ENCODE results near the gene RTN1. TPM values are rescaled to one million over a fixed set of nuclear protein-coding genes. Genes with fewer than 3 reads are reported as not detected.

Gene RTN1
- total RNA-seq, 1 experiment from 2014 or later: 1.1 TPM

DNA sequence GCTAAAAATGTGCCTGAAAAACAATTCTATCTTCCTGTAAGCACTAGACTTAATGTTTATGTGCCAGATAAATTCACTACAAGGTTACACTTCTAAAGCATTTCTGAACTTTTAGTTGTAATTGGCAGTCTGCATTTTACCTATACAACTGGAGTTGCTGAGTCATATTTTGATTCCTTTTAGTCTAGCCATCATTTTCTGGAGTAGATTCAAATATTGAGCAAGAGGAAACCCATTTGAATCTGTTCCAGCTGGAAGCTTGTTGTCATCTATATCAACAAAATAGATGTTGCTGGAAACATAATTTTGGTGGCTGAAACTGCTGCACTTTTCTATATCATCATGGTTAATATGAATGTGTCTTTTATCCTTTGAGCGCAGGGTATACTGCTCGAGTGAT, 171.8 kb downstream of the RTN1 start:
- Mint-ChIP-seq H3K4me1 (no peaks in the 10 kb centered on the region), H3K27ac (no peak overlapping the region), H3K9me3 (peaks cover 45% of the 10 kb centered on the region), H3K36me3 (peaks cover 12% of the 10 kb centered on the region), H3K27me3 (ENCODE audit: low read depth) (no peaks in the 10 kb centered on the region), H3K4me3 (no peak overlapping the region)
- ChIA-PET CTCF (interaction anchor here (0.8 kb wide), 1 partner anchor 11 kb away, joined by 3 read pairs; no protein-coding TSS in a partner anchor), POLR2A (no interaction called here)
- DNase-seq (ENCODE audit: low spot score) (no peak), ATAC-seq (no peak)
- no peak for TF ChIP-seq TEAD1 (CRISPR knock-in tag; IDR thresholded peaks at IDR 0.05)
- TF ChIP-seq ATF3 (CRISPR knock-in tag; conservative IDR thresholded peaks at IDR 0.05): no peak
- no peak for TF ChIP-seq AFF4 (CRISPR knock-in tag; IDR thresholded peaks at IDR 0.05; ENCODE audit: borderline replicate concordance)
- TF ChIP-seq, protein P1, sequence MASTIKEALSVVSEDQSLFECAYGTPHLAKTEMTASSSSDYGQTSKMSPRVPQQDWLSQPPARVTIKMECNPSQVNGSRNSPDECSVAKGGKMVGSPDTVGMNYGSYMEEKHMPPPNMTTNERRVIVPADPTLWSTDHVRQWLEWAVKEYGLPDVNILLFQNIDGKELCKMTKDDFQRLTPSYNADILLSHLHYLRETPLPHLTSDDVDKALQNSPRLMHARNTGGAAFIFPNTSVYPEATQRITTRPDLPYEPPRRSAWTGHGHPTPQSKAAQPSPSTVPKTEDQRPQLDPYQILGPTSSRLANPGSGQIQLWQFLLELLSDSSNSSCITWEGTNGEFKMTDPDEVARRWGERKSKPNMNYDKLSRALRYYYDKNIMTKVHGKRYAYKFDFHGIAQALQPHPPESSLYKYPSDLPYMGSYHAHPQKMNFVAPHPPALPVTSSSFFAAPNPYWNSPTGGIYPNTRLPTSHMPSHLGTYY (CRISPR knock-in tag; IDR thresholded peaks at IDR 0.05): no peak
- TF ChIP-seq NR1H2 (CRISPR knock-in tag; IDR thresholded peaks at IDR 0.05): no peak
- no peak for TF ChIP-seq ZNF219 (CRISPR knock-in tag; IDR thresholded peaks at IDR 0.05; ENCODE audit: borderline replicate concordance)
- no peak for TF ChIP-seq ATF1 (CRISPR knock-in tag; IDR thresholded peaks at IDR 0.05)
- no peak for TF ChIP-seq PREB (CRISPR knock-in tag; IDR thresholded peaks at IDR 0.05; ENCODE audit: borderline replicate concordance)
- TF ChIP-seq, protein P2, sequence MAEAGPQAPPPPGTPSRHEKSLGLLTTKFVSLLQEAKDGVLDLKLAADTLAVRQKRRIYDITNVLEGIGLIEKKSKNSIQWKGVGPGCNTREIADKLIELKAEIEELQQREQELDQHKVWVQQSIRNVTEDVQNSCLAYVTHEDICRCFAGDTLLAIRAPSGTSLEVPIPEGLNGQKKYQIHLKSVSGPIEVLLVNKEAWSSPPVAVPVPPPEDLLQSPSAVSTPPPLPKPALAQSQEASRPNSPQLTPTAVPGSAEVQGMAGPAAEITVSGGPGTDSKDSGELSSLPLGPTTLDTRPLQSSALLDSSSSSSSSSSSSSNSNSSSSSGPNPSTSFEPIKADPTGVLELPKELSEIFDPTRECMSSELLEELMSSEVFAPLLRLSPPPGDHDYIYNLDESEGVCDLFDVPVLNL (CRISPR knock-in tag; IDR thresholded peaks at IDR 0.05; ENCODE audit: borderline replicate concordance, low read depth): no peak
- no peak for TF ChIP-seq ZNF671 (CRISPR knock-in tag; IDR thresholded peaks at IDR 0.05)
- TF ChIP-seq CREB1 (CRISPR knock-in tag; IDR thresholded peaks at IDR 0.05): no peak
- TF ChIP-seq CBFB (CRISPR knock-in tag; IDR thresholded peaks at IDR 0.05; ENCODE audit: low read depth): no peak
- no peak for TF ChIP-seq MLX (CRISPR knock-in tag; IDR thresholded peaks at IDR 0.05)

DNA sequence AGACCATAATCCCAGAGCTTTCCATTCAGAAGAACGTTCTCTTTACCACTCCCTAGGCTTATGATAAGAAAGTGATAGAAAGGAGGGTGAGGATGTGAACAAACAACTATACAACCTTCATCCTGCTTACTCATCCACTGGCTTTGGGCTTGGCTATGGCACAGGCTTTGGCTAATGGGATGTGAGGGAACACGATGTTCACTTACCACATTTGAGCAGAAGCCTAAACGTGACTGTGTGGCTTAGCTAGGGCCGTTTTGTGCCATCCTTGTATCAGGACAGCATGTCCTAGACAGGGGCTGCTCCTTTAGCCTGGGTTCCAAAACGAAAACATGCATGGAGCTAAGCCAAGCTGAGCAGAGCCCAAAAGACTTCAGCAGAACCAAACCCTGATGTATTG, 175.4 kb downstream of the RTN1 start:
- no peak for DNase-seq (ENCODE audit: low spot score)
- Mint-ChIP-seq H3K9me3 (peaks cover 14% of the 10 kb centered on the region), H3K4me1 (no peaks in the 10 kb centered on the region), H3K36me3 (no peaks in the 10 kb centered on the region), H3K4me3 (no peak overlapping the region), H3K27me3 (ENCODE audit: low read depth) (no peaks in the 10 kb centered on the region), H3K27ac (no peak overlapping the region)
- TF ChIP-seq ZNF219 (CRISPR knock-in tag; IDR thresholded peaks at IDR 0.05; ENCODE audit: borderline replicate concordance): no peak
- no peak for TF ChIP-seq NR3C1 (CRISPR knock-in tag; conservative IDR thresholded peaks at IDR 0.05; ENCODE audit: low read depth)
- TF ChIP-seq AFF4 (CRISPR knock-in tag; IDR thresholded peaks at IDR 0.05; ENCODE audit: borderline replicate concordance): no peak
- TF ChIP-seq, protein P3, sequence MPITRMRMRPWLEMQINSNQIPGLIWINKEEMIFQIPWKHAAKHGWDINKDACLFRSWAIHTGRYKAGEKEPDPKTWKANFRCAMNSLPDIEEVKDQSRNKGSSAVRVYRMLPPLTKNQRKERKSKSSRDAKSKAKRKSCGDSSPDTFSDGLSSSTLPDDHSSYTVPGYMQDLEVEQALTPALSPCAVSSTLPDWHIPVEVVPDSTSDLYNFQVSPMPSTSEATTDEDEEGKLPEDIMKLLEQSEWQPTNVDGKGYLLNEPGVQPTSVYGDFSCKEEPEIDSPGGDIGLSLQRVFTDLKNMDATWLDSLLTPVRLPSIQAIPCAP (CRISPR knock-in tag; IDR thresholded peaks at IDR 0.05): no peak
- no peak for TF ChIP-seq SMAD3 (CRISPR knock-in tag; IDR thresholded peaks at IDR 0.05; ENCODE audit: borderline replicate concordance)
- ATAC-seq: no peak
- POLR2A ChIA-PET: no interaction called here
- CTCF ChIA-PET: interaction anchor here (1.1 to 2.1 kb wide), 2 partner anchors 63 to 203 kb away, joined by 5 read pairs; no protein-coding TSS in a partner anchor

Data from WTC11 (cell line).